SK-N-MC (cell line): ENCODE measurements around the gene CHST15.

ENCODE experiments used
- EZH2 ChIP-seq: fragments of 200-600 bp; sonication (generic); IDR thresholded peaks from one replicate; pipeline ENCODE4 v1.6.1; 2017; ENCODE audit warnings: antibody characterized with exemption
- FOXP2 ChIP-seq: optimal IDR thresholded peaks from 2 replicates; pipeline ENCODE3; 2011; ENCODE audit warnings: mild to moderate bottlenecking, moderate library complexity; ENCODE audit not compliant: insufficient read depth; ENCODE audit errors: extremely low read length, control extremely low read depth
- POLR2AphosphoS5 ChIP-seq: IDR thresholded peaks from 2 replicates; pipeline ENCODE4 v1.6.1; 2012; ENCODE audit warnings: mild to moderate bottlenecking, low read depth, low read length, borderline replicate concordance

- TF ChIP-seq POLR2AphosphoS5 (no peak), EZH2 (no peak), FOXP2 (no peak)
Observed at GRCh38 chr10:124106241-124106879, 13.0 kb upstream of the CHST15 start.
